SK-N-MC (cell line): ENCODE results near the gene DPH1.

Experiments
- EZH2 ChIP-seq: fragments of 200-600 bp; sonication (generic); IDR thresholded peaks from one replicate; pipeline ENCODE4 v1.6.1; 2017; ENCODE audit warnings: antibody characterized with exemption
- FOXP2 ChIP-seq: optimal IDR thresholded peaks from 2 replicates; pipeline ENCODE3; 2011; ENCODE audit warnings: mild to moderate bottlenecking, moderate library complexity; ENCODE audit not compliant: insufficient read depth; ENCODE audit errors: extremely low read length, control extremely low read depth
- POLR2AphosphoS5 ChIP-seq: IDR thresholded peaks from 2 replicates; pipeline ENCODE4 v1.6.1; 2012; ENCODE audit warnings: mild to moderate bottlenecking, low read depth, low read length, borderline replicate concordance

- no peak for TF ChIP-seq POLR2AphosphoS5
- TF ChIP-seq EZH2, result no peak
- TF ChIP-seq FOXP2, result no peak
Observed at GRCh38 chr17:1995907-1996799, 33.8 kb upstream of the DPH1 start.
